HG02623 (cell line): ENCODE measurements around the gene TRPV5.
A peak's percentile ranks its signal among the peaks of the same experiment; 100 is the strongest.

ENCODE experiments used
- ATAC-seq: cut with Tn5 transposase; IDR thresholded peaks from one replicate; pipeline ENCODE4 v1.9.1; 2021; ENCODE audit warnings: moderate library complexity; ENCODE audit not compliant: unreplicated experiment

TRPV5 gene

GRCh38 chr7:142889816-142890215 lies 43.7 kb downstream of the TRPV5 start:
- ATAC-seq: no peak

- ATAC-seq: no peak
Measured at GRCh38 chr7:142887282-142888015, 46.1 kb downstream of the TRPV5 start.

GRCh38 chr7:142886866-142887265 lies 46.7 kb downstream of the TRPV5 start:
- no peak for ATAC-seq

- no peak for ATAC-seq
Measured at GRCh38 chr7:142885311-142886230, 48.0 kb downstream of the TRPV5 start, which contains the start of gene TRPV6. Gene TRPV6, minus strand, starts transcription at chr7:142885745.

- no peak for ATAC-seq
Measured at GRCh38 chr7:142884286-142884640, 49.3 kb downstream of the TRPV5 start.

GRCh38 chr7:142883571-142884285 lies 49.8 kb downstream of the TRPV5 start:
- no peak for ATAC-seq

- ATAC-seq: no peak
Measured at GRCh38 chr7:142883145-142883544, 50.4 kb downstream of the TRPV5 start.

- ATAC-seq: no peak
Measured at GRCh38 chr7:142882338-142882678, 51.2 kb downstream of the TRPV5 start.

- no peak for ATAC-seq
Measured at GRCh38 chr7:142881586-142882337, 51.8 kb downstream of the TRPV5 start.

GRCh38 chr7:142880876-142881505 lies 52.6 kb downstream of the TRPV5 start:
- peak; percentile 58 for ATAC-seq

GRCh38 chr7:142879060-142879459 lies 54.5 kb downstream of the TRPV5 start:
- ATAC-seq: no peak

- ATAC-seq: no peak
Measured at GRCh38 chr7:142878315-142878714, 55.2 kb downstream of the TRPV5 start.

- ATAC-seq: no peak
Measured at GRCh38 chr7:142876991-142877910, 56.3 kb downstream of the TRPV5 start.

GRCh38 chr7:142876236-142876960 lies 57.1 kb downstream of the TRPV5 start:
- no peak for ATAC-seq

- ATAC-seq: no peak
Measured at GRCh38 chr7:142875456-142875855, 58.1 kb downstream of the TRPV5 start.

GRCh38 chr7:142874837-142875236 lies 58.7 kb downstream of the TRPV5 start:
- ATAC-seq: no peak

- ATAC-seq: no peak
Measured at GRCh38 chr7:142874409-142874808, 59.1 kb downstream of the TRPV5 start.

GRCh38 chr7:142873871-142874270 lies 59.7 kb downstream of the TRPV5 start:
- ATAC-seq: no peak
